Epithelial cell of proximal tubule (primary cell): ENCODE results near the gene PLA2G7. TPM values are rescaled to one million over a fixed set of nuclear protein-coding genes. Genes with fewer than 3 reads are reported as not detected.

ENCODE experiments used
- DNase-seq: peaks from one replicate; pipeline ENCODE4 v3.0.0-alpha.2; 2011; ENCODE audit warnings: low read depth
- H3K4me3 ChIP-seq: 2 replicates; pipeline ENCODE4 v1.5.1; 2011; ENCODE audit warnings: low read depth, mild to moderate bottlenecking, low read length
- total RNA-seq: library from RNA; depleted of rRNA; stranded (reverse); fragments of >200 nt; gene quantifications from 2 replicates; pipeline ENCODE4 v1.2.3, GENCODE V29; 2015
- TF ChIP-seq, protein P1 (sequence below): conservative IDR thresholded peaks from 2 replicates; pipeline ENCODE4 v1.5.1; 2012; ENCODE audit warnings: low read depth, mild to moderate bottlenecking, low read length

PLA2G7 gene
- total RNA-seq, 1 donor from 2014 or later = 0.23 TPM

DNA sequence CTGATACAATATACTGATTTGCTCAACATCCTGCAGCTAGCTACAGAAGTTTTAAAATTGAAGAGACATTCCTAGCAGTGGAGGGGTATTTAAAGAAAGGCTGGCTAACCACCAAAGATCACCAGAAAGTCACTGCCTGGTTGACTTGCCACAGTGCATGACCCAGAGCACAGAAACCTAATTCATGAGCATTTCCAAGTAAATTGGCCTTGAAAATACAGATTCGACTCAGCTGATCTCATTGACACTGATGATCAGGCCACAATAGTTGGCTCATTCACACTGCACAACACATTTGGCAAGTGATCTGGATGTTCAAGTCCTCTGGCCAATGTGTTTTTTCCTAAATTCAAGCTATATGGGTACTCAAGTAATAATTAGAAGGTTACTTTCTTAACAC lies 60.8 kb downstream of the PLA2G7 start:
- H3K4me3 ChIP-seq = no peak overlapping the region
- TF ChIP-seq, protein P1, sequence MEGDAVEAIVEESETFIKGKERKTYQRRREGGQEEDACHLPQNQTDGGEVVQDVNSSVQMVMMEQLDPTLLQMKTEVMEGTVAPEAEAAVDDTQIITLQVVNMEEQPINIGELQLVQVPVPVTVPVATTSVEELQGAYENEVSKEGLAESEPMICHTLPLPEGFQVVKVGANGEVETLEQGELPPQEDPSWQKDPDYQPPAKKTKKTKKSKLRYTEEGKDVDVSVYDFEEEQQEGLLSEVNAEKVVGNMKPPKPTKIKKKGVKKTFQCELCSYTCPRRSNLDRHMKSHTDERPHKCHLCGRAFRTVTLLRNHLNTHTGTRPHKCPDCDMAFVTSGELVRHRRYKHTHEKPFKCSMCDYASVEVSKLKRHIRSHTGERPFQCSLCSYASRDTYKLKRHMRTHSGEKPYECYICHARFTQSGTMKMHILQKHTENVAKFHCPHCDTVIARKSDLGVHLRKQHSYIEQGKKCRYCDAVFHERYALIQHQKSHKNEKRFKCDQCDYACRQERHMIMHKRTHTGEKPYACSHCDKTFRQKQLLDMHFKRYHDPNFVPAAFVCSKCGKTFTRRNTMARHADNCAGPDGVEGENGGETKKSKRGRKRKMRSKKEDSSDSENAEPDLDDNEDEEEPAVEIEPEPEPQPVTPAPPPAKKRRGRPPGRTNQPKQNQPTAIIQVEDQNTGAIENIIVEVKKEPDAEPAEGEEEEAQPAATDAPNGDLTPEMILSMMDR = no peak
- no peak for DNase-seq

DNA sequence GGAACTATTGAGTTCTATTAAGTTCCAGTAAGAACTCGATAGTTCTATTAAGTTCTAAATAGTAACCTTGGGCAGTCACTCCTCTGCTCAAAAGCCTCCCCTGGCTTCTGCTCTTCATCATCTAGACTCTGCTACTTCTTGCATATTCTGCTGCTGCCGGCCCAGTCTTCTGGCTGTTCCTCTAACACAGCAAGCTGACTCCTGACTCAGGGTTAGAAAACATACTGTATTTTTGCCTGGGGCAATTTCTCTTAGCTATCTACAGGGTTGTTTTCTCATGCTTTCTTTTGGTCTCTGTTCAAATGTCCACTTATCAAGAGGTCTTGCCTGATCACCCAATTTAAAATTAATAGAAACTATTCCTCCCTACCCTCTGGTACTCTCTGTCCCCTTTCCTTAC lies 67.8 kb downstream of the PLA2G7 start:
- DNase-seq = no peak
- TF ChIP-seq, protein P1 = no peak
- no peak overlapping the region for H3K4me3 ChIP-seq

DNA sequence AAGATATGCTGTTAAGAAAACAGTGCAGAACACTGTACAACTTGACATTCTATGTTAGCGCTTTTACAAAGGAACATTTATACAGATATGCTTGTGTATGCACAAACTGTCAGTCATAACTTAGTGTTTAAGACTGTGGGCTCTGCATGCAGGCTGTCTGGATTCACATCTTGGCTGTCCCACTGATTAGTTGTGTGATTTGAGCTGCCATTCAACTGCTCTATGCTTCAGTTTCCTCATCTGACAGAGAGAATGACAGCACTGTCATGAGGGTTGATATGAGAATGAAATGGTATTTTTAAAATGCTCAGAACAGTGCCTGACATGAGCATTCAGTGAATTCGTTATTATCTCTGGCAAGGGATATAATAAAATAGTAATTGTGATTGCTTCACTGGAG lies 73.7 kb downstream of the PLA2G7 start:
- DNase-seq = no peak
- TF ChIP-seq, protein P1 = no peak
- H3K4me3 ChIP-seq = no peak overlapping the region

DNA sequence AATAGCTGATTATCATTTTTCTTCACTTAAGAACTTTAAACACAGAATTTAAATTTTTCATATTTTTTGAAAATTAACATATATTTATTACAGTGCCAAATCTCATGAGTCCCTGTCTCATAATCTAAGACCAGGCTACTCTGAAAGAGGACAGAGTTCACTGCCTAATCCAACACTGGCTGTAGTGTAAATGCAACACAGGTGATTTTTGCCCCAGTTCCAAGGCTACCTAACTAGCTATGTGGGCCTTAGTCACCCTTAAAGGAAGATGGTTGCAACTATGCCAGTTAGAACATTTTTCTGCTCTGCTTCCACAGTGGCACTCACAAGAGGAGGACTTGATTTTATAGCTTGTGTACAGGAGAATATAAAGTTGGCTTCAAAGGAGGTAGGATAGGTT lies 77.5 kb downstream of the PLA2G7 start:
- DNase-seq = no peak
- no peak overlapping the region for H3K4me3 ChIP-seq
- TF ChIP-seq, protein P1 = no peak

DNA sequence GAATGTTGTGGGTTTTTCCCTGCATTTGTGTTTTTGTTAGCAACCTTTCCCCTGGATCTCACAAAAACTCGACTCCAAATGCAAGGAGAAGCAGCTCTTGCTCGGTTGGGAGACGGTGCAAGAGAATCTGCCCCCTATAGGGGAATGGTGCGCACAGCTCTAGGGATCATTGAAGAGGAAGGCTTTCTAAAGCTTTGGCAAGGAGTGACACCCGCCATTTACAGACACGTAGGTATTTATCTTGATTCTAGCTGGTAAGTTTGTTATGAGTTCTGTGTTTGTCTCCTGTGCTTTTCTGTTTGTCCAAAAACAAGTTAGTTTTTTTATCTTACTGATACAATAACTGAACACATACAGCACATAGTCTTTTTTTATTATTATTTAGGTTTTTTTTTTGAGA lies 79.4 kb downstream of the PLA2G7 start:
- DNase-seq = no peak
- no peak overlapping the region for H3K4me3 ChIP-seq
- TF ChIP-seq, protein P1 = peak; percentile 46

Other genes starting within 250 kb of the PLA2G7 start
- gene RCAN2, start 243.9 kb downstream of the PLA2G7 start, total RNA-seq = 1.4 and 5.3 TPM in 2 replicates
- gene CYP39A1, start 82.6 kb downstream of the PLA2G7 start, total RNA-seq = 1.3 and 1.7 TPM in 2 replicates
- gene SLC25A27, start 82.4 kb downstream of the PLA2G7 start, total RNA-seq = 1.7 and 5.1 TPM in 2 replicates
- 0.06 TPM in 1 of 2 replicates, not detected in the other for gene TDRD6, start 47.5 kb downstream of the PLA2G7 start, total RNA-seq
- not detected in 2 replicates for gene ANKRD66, start 11.6 kb upstream of the PLA2G7 start, total RNA-seq
- not detected in 2 replicates for gene MEP1A, start 58.0 kb upstream of the PLA2G7 start, total RNA-seq
- 0.06 and 0.14 TPM in 2 replicates for gene ADGRF5, start 186.6 kb upstream of the PLA2G7 start, total RNA-seq